Activated T-helper 17 cell treated with anti-CD3 and anti-CD28 coated beads, Interleukin-2, amount 50 U/mL, for 72 hours (primary cell): ENCODE results near the gene YY1AP1. TPM values are rescaled to one million over a fixed set of nuclear protein-coding genes. Genes with fewer than 3 reads are reported as not detected.
"Not testable (repeated sequence)": the region's sequence is repeated elsewhere in the genome, so short reads cannot be mapped to it uniquely, and the experiment has no call there.

Experiments
- ATAC-seq: fragments of 150-1000 bp; cut with Tn5 transposase; replicated peaks from 2 replicates; pipeline ENCODE4 v1.10.0; 2021; ENCODE audit warnings: mild to moderate bottlenecking, moderate library complexity
- H3K27ac Mint-ChIP-seq: one replicate; pipeline ENCODE4 v1.8.0; 2022; ENCODE audit warnings: mixed read lengths
- H3K27me3 Mint-ChIP-seq: one replicate; pipeline ENCODE4 v1.8.0; 2022; ENCODE audit warnings: mixed read lengths
- H3K36me3 Mint-ChIP-seq: one replicate; pipeline ENCODE4 v1.8.0; 2022; ENCODE audit warnings: low read depth, mild to moderate bottlenecking, mixed read lengths
- H3K4me1 Mint-ChIP-seq: one replicate; pipeline ENCODE4 v1.8.0; 2022; ENCODE audit warnings: mixed read lengths
- H3K4me3 Mint-ChIP-seq: one replicate; pipeline ENCODE4 v1.8.0; 2022; ENCODE audit warnings: mild to moderate bottlenecking, mixed read lengths
- H3K9me3 Mint-ChIP-seq: one replicate; pipeline ENCODE4 v1.8.0; 2022; ENCODE audit warnings: mixed read lengths
- total RNA-seq, 2 donors: library from RNA; stranded (reverse); gene quantifications; one replicate each; pipeline ENCODE4 v1.2.3, GENCODE V29; 2022

YY1AP1 gene
- total RNA-seq, 2 donors from 2014 or later = 69.5 to 75.7 TPM

DNA sequence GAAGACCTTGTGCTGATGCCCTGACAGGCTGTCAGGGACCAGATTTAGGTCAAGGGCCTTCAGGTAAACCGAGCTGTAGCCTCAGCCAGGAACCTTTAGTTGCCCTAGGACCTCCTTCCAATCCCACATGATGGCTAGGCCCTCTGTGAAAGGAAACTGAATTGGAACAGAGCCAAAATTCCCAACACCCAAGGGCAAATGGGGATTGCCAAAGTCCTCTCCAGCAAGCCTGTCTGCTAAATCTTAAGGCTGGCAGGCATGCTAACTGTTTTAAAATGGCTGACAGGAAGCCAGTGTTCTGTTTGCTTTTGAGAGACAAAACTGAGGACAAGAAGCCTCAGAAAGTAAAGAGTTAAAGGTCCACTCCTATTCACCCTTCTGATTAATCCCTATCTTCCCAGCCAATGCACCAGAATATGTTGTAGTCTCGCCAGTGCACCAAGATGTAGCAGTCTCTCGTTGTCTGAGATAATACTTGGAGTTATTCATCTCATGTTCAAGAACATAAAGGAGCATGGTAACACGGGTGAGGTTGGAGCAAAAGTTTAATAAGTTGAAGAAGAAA is 43.5 kb downstream of the YY1AP1 start:
- H3K36me3 Mint-ChIP-seq = no peaks in the 10 kb centered on the region
- H3K27me3 Mint-ChIP-seq = no peaks in the 10 kb centered on the region
- no peak for ATAC-seq
- H3K9me3 Mint-ChIP-seq = peaks cover 5% of the 10 kb centered on the region
- H3K4me3 Mint-ChIP-seq = no peak overlapping the region
- H3K27ac Mint-ChIP-seq = no peak overlapping the region
- H3K4me1 Mint-ChIP-seq = no peaks in the 10 kb centered on the region

- Mint-ChIP-seq H3K36me3 (no peaks in the 10 kb centered on the region), H3K27me3 (no peaks in the 10 kb centered on the region), H3K9me3 (peaks cover 5% of the 10 kb centered on the region), H3K27ac (no peak overlapping the region), H3K4me3 (no peak overlapping the region), H3K4me1 (no peaks in the 10 kb centered on the region)
- no peak for ATAC-seq
These were observed 45.3 kb downstream of the YY1AP1 start for GRCh38 chr1:155643230-155643629.

DNA sequence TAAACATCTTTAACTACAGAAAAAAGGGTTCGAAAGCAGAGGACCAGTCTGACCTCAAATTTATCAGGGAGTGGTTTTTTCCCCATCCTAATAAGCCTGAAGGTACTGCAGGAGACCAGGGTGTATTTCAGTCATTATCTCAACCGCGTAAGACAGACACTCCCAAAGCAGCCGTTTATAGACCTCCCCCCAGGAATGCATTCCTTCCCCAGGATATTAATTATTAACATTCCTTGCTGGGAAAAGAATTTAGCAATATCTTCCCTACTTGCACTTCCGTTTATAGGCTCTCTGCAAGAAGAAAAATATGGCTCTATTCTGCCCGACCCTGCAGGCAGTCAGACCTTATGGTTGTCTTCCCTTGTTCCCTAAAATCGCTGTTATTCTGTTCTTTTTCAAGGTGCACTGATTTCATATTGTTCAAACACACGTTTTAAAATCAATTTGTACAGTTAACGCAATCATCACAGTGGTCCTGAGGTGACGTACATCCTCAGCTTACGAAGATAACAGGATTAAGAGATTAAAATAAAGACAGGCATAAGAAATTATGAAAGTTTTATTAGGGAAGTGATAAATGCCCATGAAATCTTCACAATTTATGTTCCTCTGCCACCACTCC is 45.9 kb downstream of the YY1AP1 start:
- H3K27ac Mint-ChIP-seq, ATAC-seq, H3K9me3 Mint-ChIP-seq: not testable (repeated sequence)

DNA sequence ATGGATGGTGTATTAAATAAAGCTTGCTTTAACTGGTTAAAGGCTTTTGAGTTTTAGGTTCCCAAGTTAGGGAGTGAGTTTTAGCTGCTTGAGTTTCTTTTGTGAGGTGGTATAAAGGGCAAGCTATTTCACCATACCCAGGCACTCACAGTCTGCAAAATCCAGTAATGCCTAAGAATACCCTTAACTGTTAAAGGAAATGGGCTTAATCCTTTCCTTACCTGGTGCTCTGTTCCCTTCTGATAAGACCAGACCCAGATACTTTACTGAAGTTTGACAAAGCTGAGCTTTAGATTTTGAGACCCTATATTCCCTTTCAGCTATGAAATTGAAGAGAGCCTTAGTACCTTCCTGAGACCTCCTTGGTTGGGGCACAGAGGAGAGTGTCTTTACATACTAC is 48.2 kb downstream of the YY1AP1 start:
- Mint-ChIP-seq H3K27ac (no peak overlapping the region), H3K4me3 (no peak overlapping the region), H3K9me3 (peaks cover 5% of the 10 kb centered on the region), H3K36me3 (no peaks in the 10 kb centered on the region), H3K4me1 (peaks cover 12% of the 10 kb centered on the region), H3K27me3 (no peaks in the 10 kb centered on the region)
- ATAC-seq = no peak

More for the DNA sequence above, 45.9 kb downstream of the YY1AP1 start:
- H3K4me1 Mint-ChIP-seq, H3K4me3 Mint-ChIP-seq, H3K27me3 Mint-ChIP-seq, H3K36me3 Mint-ChIP-seq: not testable (repeated sequence)

GRCh38 chr1:155636397-155637153 is 52.0 kb downstream of the YY1AP1 start:
- ATAC-seq = no peak
- H3K9me3 Mint-ChIP-seq = no peaks in the 10 kb centered on the region
- peak overlapping the region; percentile 93 for H3K27ac Mint-ChIP-seq
- H3K4me1 Mint-ChIP-seq = peaks cover 12% of the 10 kb centered on the region
- peak overlapping the region; percentile 91 for H3K4me3 Mint-ChIP-seq
- H3K27me3 Mint-ChIP-seq = no peaks in the 10 kb centered on the region
- H3K36me3 Mint-ChIP-seq = no peaks in the 10 kb centered on the region

DNA sequence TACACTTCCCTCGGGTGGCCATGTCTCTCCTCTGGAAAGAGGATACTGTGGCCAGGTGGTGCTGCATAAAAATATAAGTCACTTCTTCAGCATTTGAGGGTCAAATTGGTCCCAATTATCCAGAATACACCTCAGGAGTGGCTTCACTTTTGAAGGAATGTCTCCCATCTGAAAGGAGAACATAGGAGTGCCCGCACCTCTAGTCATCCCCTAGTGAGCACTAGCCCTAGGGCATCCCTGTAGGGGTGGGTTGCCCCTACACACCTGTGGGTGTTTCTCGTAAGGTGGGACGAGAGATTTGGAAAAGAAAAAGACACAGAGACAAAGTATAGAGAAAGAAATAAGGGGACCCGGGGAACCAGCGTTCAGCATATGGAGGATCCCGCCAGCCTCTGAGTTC is 62.1 kb downstream of the YY1AP1 start:
- H3K27me3 Mint-ChIP-seq, H3K9me3 Mint-ChIP-seq, ATAC-seq, H3K36me3 Mint-ChIP-seq, H3K4me1 Mint-ChIP-seq, H3K4me3 Mint-ChIP-seq, H3K27ac Mint-ChIP-seq: not testable (repeated sequence)

DNA sequence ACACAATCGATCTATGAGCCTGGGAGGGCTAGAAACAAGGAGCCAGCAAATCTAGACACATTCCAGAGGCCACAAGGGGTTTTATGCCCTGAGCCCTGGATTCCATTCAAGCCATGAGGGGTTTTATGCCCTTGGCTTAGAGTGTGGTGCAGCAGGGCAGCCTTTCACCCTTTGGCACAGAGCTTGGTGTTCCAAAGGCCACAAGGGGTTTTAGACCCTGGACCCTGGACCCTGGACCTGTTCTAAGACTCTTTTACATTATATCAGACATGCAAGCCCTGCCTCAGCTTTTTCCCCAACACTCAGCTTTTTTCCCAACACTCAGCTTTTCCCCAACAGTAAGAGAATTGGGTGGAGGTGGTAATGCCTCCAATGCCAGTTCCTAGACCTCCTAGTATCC is 65.2 kb downstream of the YY1AP1 start:
- H3K4me3 Mint-ChIP-seq = no peak overlapping the region
- H3K27me3 Mint-ChIP-seq = no peaks in the 10 kb centered on the region
- no peaks in the 10 kb centered on the region for H3K9me3 Mint-ChIP-seq
- no peak overlapping the region for H3K27ac Mint-ChIP-seq
- H3K4me1 Mint-ChIP-seq = no peaks in the 10 kb centered on the region
- no peak for ATAC-seq
- H3K36me3 Mint-ChIP-seq = no peaks in the 10 kb centered on the region

DNA sequence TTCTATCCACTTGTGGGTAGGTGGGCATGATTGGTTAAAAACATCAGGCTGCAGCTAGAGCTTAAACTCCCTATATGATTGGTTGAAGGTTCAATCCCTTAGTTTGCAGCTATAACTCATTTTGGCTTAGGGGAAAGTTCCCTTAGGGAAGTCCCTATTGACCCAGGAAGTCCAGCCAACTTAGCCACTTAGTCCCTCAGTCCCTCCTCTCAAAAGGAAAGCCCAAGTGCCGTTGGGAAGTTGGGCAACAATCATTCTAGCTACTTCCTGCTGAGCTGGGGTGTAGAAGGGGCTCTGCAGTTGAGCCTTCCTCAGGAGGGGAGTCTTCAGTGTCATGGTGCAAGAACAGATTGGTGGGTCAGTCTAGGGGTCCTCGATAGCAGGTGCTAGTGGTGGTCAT is 66.4 kb downstream of the YY1AP1 start:
- Mint-ChIP-seq H3K4me3 (no peak overlapping the region), H3K27ac (no peak overlapping the region), H3K4me1 (no peaks in the 10 kb centered on the region), H3K9me3 (no peaks in the 10 kb centered on the region), H3K36me3 (no peaks in the 10 kb centered on the region), H3K27me3 (no peaks in the 10 kb centered on the region)
- no peak for ATAC-seq

DNA sequence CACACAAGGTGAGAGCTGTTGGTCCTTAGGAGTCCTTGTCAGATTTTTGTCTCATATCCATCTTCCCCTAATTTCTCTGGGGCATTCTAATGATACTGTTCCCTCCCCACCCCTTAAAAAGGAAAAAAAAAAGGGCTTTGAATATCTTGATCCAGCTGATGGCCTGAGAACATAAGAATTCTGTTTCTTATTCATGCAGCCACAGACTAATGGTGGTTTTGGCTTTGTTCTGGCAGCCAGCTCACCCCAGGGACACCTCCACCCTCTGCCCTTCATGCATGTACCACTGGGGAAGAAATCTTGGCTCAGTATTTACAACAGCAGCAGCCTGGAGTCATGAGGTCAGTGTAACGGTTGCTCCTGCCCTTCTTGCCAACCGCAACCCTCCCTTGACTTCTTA is 75.3 kb downstream of the YY1AP1 start:
- H3K9me3 Mint-ChIP-seq, H3K4me1 Mint-ChIP-seq, H3K4me3 Mint-ChIP-seq, ATAC-seq, H3K27me3 Mint-ChIP-seq: not testable (repeated sequence)
- Mint-ChIP-seq H3K36me3 (peaks cover 25% of the 10 kb centered on the region), H3K27ac (peak overlapping the region; percentile 41)

DNA sequence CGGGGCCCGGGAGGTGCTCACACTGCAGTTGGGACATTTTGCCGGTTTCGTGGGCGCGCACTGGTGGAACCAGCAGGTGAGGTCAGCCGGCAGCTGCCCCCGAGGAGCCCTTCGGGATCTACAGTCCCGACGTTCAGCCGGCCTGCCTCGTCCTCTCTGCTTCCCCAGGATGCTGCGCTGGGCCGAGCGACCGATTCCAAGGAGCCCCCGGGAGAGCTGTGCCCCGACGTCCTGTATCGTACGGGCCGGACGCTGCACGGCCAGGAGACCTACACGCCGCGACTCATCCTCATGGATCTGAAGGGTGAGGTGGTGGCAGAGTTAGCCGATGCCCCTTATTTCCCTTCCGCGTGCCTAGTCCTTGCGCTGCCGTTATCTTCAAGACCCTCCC is 78.3 kb downstream of the YY1AP1 start:
- H3K9me3 Mint-ChIP-seq, H3K4me1 Mint-ChIP-seq, H3K27me3 Mint-ChIP-seq: not testable (repeated sequence)
- ATAC-seq = peak; percentile 20
- H3K4me3 Mint-ChIP-seq = peak overlapping the region; percentile 98
- H3K27ac Mint-ChIP-seq = peak overlapping the region; percentile 93
- peaks cover 24% of the 10 kb centered on the region for H3K36me3 Mint-ChIP-seq

- peak; percentile 97 for ATAC-seq
- Mint-ChIP-seq H3K9me3 (no peaks in the 10 kb centered on the region), H3K36me3 (peaks cover 18% of the 10 kb centered on the region), H3K27ac (peak within 1 kb of the TSS; percentile 93), H3K4me3 (peak within 1 kb of the TSS; percentile 98), H3K27me3 (no peaks in the 10 kb centered on the region), H3K4me1 (no peaks in the 10 kb centered on the region)
These were observed 78.9 kb downstream of the YY1AP1 start, which contains the start of gene MSTO1 for GRCh38 chr1:155609515-155610256. Gene MSTO1 (plus strand): TSS chr1:155610218. CDS start chr1:155610249, 31 bp downstream.

Other genes starting within 250 kb of the YY1AP1 start
- gene ASH1L, start 126.0 kb downstream of the YY1AP1 start, total RNA-seq = 10 to 100 TPM; 42.5 to 71.1 TPM
- gene MSTO1, start 78.6 kb downstream of the YY1AP1 start, total RNA-seq = 10 to 100 TPM; 35.3 to 58.8 TPM
- 100 to 1,000 TPM; 106 to 165 TPM for gene DAP3, start 317 bp upstream of the YY1AP1 start, total RNA-seq
- gene GON4L, start 168.4 kb upstream of the YY1AP1 start, total RNA-seq = 10 to 100 TPM; 62.7 to 65.0 TPM
- gene SYT11, start 170.8 kb upstream of the YY1AP1 start, total RNA-seq = 10 to 100 TPM; 36.7 to 61.9 TPM
- 10 to 100 TPM; 28.1 to 79.8 TPM for gene RIT1, start 222.6 kb upstream of the YY1AP1 start, total RNA-seq
- gene KHDC4, start 245.6 kb upstream of the YY1AP1 start, total RNA-seq = 100 to 1,000 TPM in 1 of 2 donors, 10 to 100 TPM in 1; 67.5 to 109 TPM